ENCODE data around the gene HES1. TPM values are rescaled to one million over a fixed set of nuclear protein-coding genes. Genes with fewer than 3 reads are reported as not detected.

Gene HES1
- total RNA-seq, 4 donors from 2014 or later = 23.1 to 50.9 (median 41.2) TPM

GRCh38 chr3:194174406-194174805, 38.5 kb downstream of the HES1 start:
- Histone ChIP-seq H3K4me3 (no peak overlapping the region), H3K9me3 (no peaks in the 10 kb centered on the region), H3K36me3 (no peaks in the 10 kb centered on the region), H3K27me3 (no peaks in the 10 kb centered on the region), H3K27ac (no peak overlapping the region), H3K4me1 (no peaks in the 10 kb centered on the region)
- TF ChIP-seq POLR2A (IDR thresholded peaks at IDR 0.05) (no peak), CTCF (IDR thresholded peaks at IDR 0.05) (no peak)
- intact Hi-C loops (cut with DNase I; ENCODE audit: low total_unique reads) = no loop called here
- DNase-seq = no peak

- Histone ChIP-seq H3K4me1 (no peaks in the 10 kb centered on the region), H3K27me3 (no peaks in the 10 kb centered on the region), H3K27ac (no peak overlapping the region), H3K4me3 (no peak overlapping the region), H3K36me3 (no peaks in the 10 kb centered on the region), H3K9me3 (no peaks in the 10 kb centered on the region)
- TF ChIP-seq POLR2A (IDR thresholded peaks at IDR 0.05) (no peak), CTCF (IDR thresholded peaks at IDR 0.05) (no peak)
- intact Hi-C loops (cut with DNase I; ENCODE audit: low total_unique reads) = no loop called here
- no peak for DNase-seq
These were observed 39.0 kb downstream of the HES1 start for GRCh38 chr3:194174980-194175379.

- DNase-seq = no peak
- TF ChIP-seq POLR2A (IDR thresholded peaks at IDR 0.05) (no peak), CTCF (IDR thresholded peaks at IDR 0.05) (no peak)
- Histone ChIP-seq H3K27me3 (no peaks in the 10 kb centered on the region), H3K4me1 (no peaks in the 10 kb centered on the region), H3K4me3 (no peak overlapping the region), H3K9me3 (no peaks in the 10 kb centered on the region), H3K36me3 (no peaks in the 10 kb centered on the region), H3K27ac (no peak overlapping the region)
- intact Hi-C loops (cut with DNase I; ENCODE audit: low total_unique reads) = no loop called here
These were observed 40.5 kb downstream of the HES1 start for GRCh38 chr3:194176274-194176991.

GRCh38 chr3:194177141-194177540, 41.2 kb downstream of the HES1 start:
- Histone ChIP-seq H3K27me3 (no peaks in the 10 kb centered on the region), H3K4me3 (no peak overlapping the region), H3K4me1 (no peaks in the 10 kb centered on the region), H3K36me3 (no peaks in the 10 kb centered on the region), H3K9me3 (no peaks in the 10 kb centered on the region), H3K27ac (no peak overlapping the region)
- DNase-seq = no peak
- intact Hi-C loops (cut with DNase I; ENCODE audit: low total_unique reads) = no loop called here
- TF ChIP-seq CTCF (IDR thresholded peaks at IDR 0.05) (no peak), POLR2A (IDR thresholded peaks at IDR 0.05) (no peak)

- no peaks in the 10 kb centered on the region for H3K4me1 ChIP-seq
- DNase-seq = no peak
- H3K27me3 ChIP-seq = no peaks in the 10 kb centered on the region
- H3K9me3 ChIP-seq = no peaks in the 10 kb centered on the region
- H3K36me3 ChIP-seq = no peaks in the 10 kb centered on the region
- intact Hi-C loops (cut with DNase I; ENCODE audit: low total_unique reads) = no loop called here
- H3K4me3 ChIP-seq = no peak overlapping the region
- no peak overlapping the region for H3K27ac ChIP-seq
- no peak for TF ChIP-seq CTCF (IDR thresholded peaks at IDR 0.05)
- no peak for TF ChIP-seq POLR2A (IDR thresholded peaks at IDR 0.05)
These were observed 42.2 kb downstream of the HES1 start for GRCh38 chr3:194178128-194178527.

Data from uterus (tissue), 4 donors.